Gastroesophageal sphincter (tissue), 4 donors: Measurements from ENCODE around the gene CERCAM. TPM values are rescaled to one million over a fixed set of nuclear protein-coding genes. Genes with fewer than 3 reads are reported as not detected.
"Not testable (repeated sequence)": the region's sequence is repeated elsewhere in the genome, so short reads cannot be mapped to it uniquely, and the experiment has no call there.

Experiments used
- ATAC-seq: fragments of 150-250 bp; one replicate; pipeline ENCODE4 v1.9.1; 2016; ENCODE audit warnings: mild to moderate bottlenecking, moderate library complexity
- H3K27ac ChIP-seq, 4 donors: fragments of 200-600 bp; sonication (generic) in 3 of 4; 1 replicate in 3 of 4; 2 replicates in 1 of 4; pipeline ENCODE4 v1.5.1; 2016 to 2019
- H3K27me3 ChIP-seq: fragments of 200-600 bp; sonication (generic); one replicate; pipeline ENCODE4 v1.5.1; 2019
- H3K36me3 ChIP-seq, 2 donors: fragments of 200-600 bp; sonication (generic); one replicate each; pipeline ENCODE4 v1.5.1; 2019; ENCODE audit warnings: control low read depth in 1 of 2
- H3K4me1 ChIP-seq, 3 donors: fragments of 200-600 bp; sonication (generic); 1 replicate in 2 of 3; 2 replicates in 1 of 3; pipeline ENCODE4 v1.5.1; 2016 to 2019; ENCODE audit warnings: control low read depth in 2 of 3
- H3K4me3 ChIP-seq, 2 donors: fragments of 200-600 bp; sonication (generic); one replicate each; pipeline ENCODE4 v1.5.1; 2019; ENCODE audit warnings: mild to moderate bottlenecking in 1 of 2, moderate library complexity in 1 of 2
- H3K9me3 ChIP-seq, 3 donors: fragments of 200-600 bp; sonication (generic); one replicate each; pipeline ENCODE4 v1.5.1; 2017 to 2019; ENCODE audit warnings: control low read depth in 2 of 3
- EP300 ChIP-seq: sonication (generic); formaldehyde crosslinking; IDR thresholded peaks from one replicate; pipeline ENCODE4 v1.6.1; 2017; ENCODE audit warnings: antibody characterized with exemption, mild to moderate bottlenecking
- POLR2A ChIP-seq, 2 donors: fragments of 450-650 bp; IDR thresholded peaks; one replicate each; pipeline ENCODE4 v1.6.1; 2017; ENCODE audit warnings: antibody characterized with exemption in 2 of 2, mild to moderate bottlenecking in 2 of 2, moderate library complexity in 1 of 2
- POLR2AphosphoS5 ChIP-seq: sonication (generic); formaldehyde crosslinking; IDR thresholded peaks from one replicate; pipeline ENCODE4 v1.6.1; 2017; ENCODE audit warnings: antibody characterized with exemption
- WGBS, 2 donors: methylation state at CpG; one replicate each; pipeline ENCODE4 v1.1.5; 2018; ENCODE audit warnings: low coverage in 1 of 2; 5-methylcytosine and 5-hydroxymethylcytosine counted together
- total RNA-seq, 4 donors: library from RNA; depleted of rRNA; stranded (reverse); fragments of >200 nt; gene quantifications; one replicate each; pipeline ENCODE4 v1.1.0, GENCODE V29; 2016
- TF ChIP-seq, protein P1 (sequence below), 4 experiments: fragments of 200-600 bp in 2 of 4; fragments of 450-650 bp in 2 of 4; sonication (generic) in 1 of 4; IDR thresholded peaks; one replicate each; pipeline ENCODE4 v1.5.1; 2017 to 2019; ENCODE audit warnings: antibody characterized with exemption in 4 of 4, mild to moderate bottlenecking in 2 of 4, moderate library complexity in 2 of 4

Gene CERCAM
- total RNA-seq, 4 donors from 2014 or later: 18.0 to 30.0 (median 28.1) TPM

DNA sequence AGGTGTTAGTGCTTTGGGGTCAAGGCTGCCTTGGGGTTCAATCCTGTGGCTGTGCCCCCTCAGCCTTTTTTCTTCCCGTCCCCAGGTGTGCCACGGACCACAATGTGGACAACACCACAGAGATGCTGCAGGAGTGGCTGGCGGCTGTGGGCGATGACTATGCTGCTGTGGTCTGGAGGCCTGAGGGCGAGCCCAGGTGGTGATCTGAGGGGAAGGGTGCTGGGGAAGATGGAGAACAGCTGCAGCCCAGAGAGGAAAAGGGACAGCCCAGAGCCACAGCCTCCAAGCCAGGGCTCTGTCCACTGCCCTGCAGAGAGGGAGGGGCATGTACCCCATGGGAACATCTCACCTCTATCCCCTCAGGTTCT is 2.1 kb downstream of the CERCAM start:
- 80% methylated on average over 1 of the region's 5 CpGs; no CpG with 5 or more reads in 1 of the 2 donors for WGBS, 2 donors
- TF ChIP-seq EP300: no peak
- TF ChIP-seq POLR2A (IDR thresholded peaks at IDR 0.05): no peak
- no peak for TF ChIP-seq POLR2AphosphoS5
- no peak for ATAC-seq

DNA sequence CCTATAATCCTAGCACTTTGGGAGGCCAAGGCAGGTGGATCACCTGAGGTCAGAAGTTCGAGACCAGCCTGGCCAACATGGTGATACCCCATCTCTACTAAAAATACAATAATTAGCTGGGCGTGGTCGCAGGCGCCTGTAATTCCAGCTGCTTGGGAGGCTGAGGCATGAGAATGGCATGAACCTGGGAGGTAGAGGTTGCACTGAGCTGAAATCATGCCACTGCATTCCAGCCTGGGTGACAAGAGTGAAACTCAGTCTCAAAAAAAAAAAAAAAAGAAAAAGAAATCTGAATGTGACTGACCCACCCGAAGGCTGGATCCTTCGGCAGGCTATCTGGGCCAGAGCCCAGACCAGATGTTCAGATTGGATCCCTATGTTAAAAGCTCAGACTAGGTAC is 2.7 kb downstream of the CERCAM start:
- not testable (repeated sequence) for H3K4me3 ChIP-seq, H3K27me3 ChIP-seq, ATAC-seq, H3K9me3 ChIP-seq, H3K27ac ChIP-seq
- peaks cover 0 to 58% of the 10 kb centered on the region in 2 donors for H3K36me3 ChIP-seq
- peaks cover 0 to 32% (median 14%) of the 10 kb centered on the region in 3 donors for H3K4me1 ChIP-seq
- 53 to 54% methylated on average over 2 to 3 of the region's 6 CpGs for WGBS, 2 donors

More for the DNA sequence above, 2.1 kb downstream of the CERCAM start:
- peaks cover 0 to 32% (median 14%) of the 10 kb centered on the region in 3 donors for H3K4me1 ChIP-seq
- H3K36me3 ChIP-seq: peaks cover 0 to 52% of the 10 kb centered on the region in 2 donors
- no peak overlapping the region for H3K4me3 ChIP-seq
- no peaks in the 10 kb centered on the region for H3K27me3 ChIP-seq
- no peaks in the 10 kb centered on the region for H3K9me3 ChIP-seq
- no peak overlapping the region for H3K27ac ChIP-seq

DNA sequence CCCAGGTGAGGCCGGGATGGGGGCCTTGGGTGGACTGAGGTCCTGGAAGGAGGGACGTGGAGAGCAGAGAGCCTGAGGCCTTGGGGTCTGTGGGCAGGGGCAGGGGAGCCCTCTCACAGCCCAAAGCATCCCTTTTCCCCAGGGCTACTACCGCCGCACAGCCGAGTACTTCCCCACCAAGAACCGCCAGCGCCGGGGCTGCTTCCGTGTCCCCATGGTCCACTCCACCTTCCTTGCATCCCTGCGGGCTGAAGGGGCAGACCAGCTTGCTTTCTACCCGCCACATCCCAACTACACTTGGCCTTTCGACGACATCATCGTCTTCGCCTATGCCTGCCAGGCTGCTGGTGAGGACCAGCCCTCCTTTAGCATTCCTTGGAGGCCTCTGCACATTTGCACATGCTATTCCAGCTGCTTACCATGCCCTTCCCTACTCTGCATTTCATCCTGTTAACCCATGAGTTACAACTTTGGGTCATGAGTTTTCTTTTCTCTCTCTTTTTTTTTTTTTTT is 3.7 kb downstream of the CERCAM start:
- Histone ChIP-seq H3K36me3 (peaks cover 0 to 68% of the 10 kb centered on the region in 2 donors), H3K27me3 (no peaks in the 10 kb centered on the region), H3K4me1 (peaks cover 0 to 25% (median 7%) of the 10 kb centered on the region in 3 donors), H3K27ac (no peak overlapping the region), H3K4me3 (no peak overlapping the region), H3K9me3 (no peaks in the 10 kb centered on the region)
- no peak for ATAC-seq
- 98% methylated on average over 11 of the region's 15 CpGs; no CpG with 5 or more reads in 1 of the 2 donors for WGBS, 2 donors
- no peak for TF ChIP-seq POLR2A (IDR thresholded peaks at IDR 0.05)
- TF ChIP-seq EP300: no peak
- no peak for TF ChIP-seq POLR2AphosphoS5
- TF ChIP-seq, protein P1, sequence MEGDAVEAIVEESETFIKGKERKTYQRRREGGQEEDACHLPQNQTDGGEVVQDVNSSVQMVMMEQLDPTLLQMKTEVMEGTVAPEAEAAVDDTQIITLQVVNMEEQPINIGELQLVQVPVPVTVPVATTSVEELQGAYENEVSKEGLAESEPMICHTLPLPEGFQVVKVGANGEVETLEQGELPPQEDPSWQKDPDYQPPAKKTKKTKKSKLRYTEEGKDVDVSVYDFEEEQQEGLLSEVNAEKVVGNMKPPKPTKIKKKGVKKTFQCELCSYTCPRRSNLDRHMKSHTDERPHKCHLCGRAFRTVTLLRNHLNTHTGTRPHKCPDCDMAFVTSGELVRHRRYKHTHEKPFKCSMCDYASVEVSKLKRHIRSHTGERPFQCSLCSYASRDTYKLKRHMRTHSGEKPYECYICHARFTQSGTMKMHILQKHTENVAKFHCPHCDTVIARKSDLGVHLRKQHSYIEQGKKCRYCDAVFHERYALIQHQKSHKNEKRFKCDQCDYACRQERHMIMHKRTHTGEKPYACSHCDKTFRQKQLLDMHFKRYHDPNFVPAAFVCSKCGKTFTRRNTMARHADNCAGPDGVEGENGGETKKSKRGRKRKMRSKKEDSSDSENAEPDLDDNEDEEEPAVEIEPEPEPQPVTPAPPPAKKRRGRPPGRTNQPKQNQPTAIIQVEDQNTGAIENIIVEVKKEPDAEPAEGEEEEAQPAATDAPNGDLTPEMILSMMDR (IDR thresholded peaks at IDR 0.05): no peak

DNA sequence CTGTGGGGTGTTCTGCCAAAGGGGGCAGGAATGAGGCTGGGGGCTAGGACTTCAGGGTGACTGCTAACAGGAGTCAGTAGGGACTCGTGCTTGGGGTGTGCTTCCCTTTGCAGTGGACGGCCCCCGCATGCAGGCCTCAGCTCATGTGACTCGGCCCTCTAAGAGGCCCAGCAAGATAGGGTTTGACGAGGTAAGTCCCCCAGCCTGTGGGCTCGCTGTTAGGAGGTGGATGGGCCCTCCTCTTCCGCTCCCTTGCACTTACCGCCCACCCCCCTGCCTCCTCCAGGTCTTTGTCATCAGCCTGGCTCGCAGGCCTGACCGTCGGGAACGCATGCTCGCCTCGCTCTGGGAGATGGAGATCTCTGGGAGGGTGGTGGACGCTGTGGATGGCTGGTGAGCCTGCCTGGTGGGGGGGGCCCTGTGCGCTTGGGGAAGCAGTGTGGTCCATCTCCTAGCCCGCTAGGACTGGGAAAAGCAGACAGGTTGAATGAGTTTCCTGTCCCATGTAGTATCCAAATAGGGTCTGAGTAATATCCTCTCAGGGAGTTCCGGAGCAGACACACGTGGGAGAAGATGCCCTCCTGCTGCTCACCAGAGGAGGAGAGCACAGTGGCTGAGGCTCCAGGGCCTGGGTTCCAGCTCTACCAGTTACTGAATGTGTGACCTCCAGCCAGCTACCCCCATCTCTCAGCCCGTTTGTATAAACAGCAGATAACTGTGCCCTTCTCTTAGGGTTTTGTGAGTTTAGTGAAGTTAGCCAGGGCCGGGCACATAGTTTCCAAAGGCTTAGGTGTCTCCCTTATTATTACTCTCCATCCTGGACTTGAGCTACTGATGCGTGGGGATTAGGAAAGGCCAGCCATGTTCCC is 8.2 kb downstream of the CERCAM start:
- no peaks in the 10 kb centered on the region for H3K9me3 ChIP-seq
- H3K27ac ChIP-seq: no peak overlapping the region
- H3K27me3 ChIP-seq: no peaks in the 10 kb centered on the region
- no peak for ATAC-seq
- no peak overlapping the region for H3K4me3 ChIP-seq
- TF ChIP-seq POLR2A (IDR thresholded peaks at IDR 0.05): no peak
- no peak for TF ChIP-seq POLR2AphosphoS5
- TF ChIP-seq, protein P1 (IDR thresholded peaks at IDR 0.05): no peak
- no peaks in the 10 kb centered on the region for H3K4me1 ChIP-seq
- WGBS, 2 donors: 74 to 82% methylated on average over 6 to 7 of the region's 22 CpGs
- peaks cover 0 to 86% of the 10 kb centered on the region in 2 donors for H3K36me3 ChIP-seq

DNA sequence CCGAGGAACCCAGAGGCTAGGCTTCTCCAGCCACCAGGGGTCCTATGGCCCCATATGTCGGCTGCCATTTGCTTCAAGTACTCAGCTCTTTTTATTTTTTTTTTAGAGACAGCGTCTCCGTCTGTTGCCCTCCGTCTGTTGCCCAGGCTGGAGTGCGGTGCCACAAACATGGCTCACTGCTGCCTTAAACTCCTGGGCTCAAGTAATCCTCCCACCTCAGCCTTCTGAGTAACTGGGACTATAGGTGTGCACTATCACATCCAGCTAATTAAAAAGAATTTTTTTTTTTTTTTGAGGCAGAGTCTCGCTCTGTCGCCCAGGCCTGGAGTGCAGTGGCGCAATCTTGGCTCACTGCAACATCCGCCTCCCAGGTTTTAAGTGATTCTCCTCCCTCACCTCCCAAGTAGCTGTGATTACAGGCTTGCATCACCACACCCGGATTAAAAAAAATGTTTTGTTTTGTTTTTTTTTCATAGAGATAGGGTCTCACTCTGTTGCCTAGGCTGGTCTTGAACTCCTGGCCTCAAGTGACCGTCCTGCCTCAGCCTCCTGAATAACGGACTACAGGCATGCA is 8.9 kb downstream of the CERCAM start:
- Histone ChIP-seq H3K4me1 (no peaks in the 10 kb centered on the region), H3K4me3 (no peak overlapping the region), H3K27ac (no peak overlapping the region), H3K27me3 (no peaks in the 10 kb centered on the region), H3K36me3 (peaks cover 0 to 86% of the 10 kb centered on the region in 2 donors), H3K9me3 (no peaks in the 10 kb centered on the region)
- ATAC-seq: no peak
- WGBS, 2 donors: 82 to 94% methylated on average over 7 to 13 of the region's 13 CpGs
- no peak for TF ChIP-seq POLR2A (IDR thresholded peaks at IDR 0.05)
- no peak for TF ChIP-seq POLR2AphosphoS5
- TF ChIP-seq, protein P1 (IDR thresholded peaks at IDR 0.05): no peak
- no peak for TF ChIP-seq EP300
